ENCODE measurements around the gene ZKSCAN5. TPM values are rescaled to one million over a fixed set of nuclear protein-coding genes. Genes with fewer than 3 reads are reported as not detected.
"Not testable (repeated sequence)": the region's sequence is repeated elsewhere in the genome, so short reads cannot be mapped to it uniquely, and the experiment has no call there.

Gene ZKSCAN5
- total RNA-seq, 1 donor from 2014 or later = 20.4 TPM

DNA sequence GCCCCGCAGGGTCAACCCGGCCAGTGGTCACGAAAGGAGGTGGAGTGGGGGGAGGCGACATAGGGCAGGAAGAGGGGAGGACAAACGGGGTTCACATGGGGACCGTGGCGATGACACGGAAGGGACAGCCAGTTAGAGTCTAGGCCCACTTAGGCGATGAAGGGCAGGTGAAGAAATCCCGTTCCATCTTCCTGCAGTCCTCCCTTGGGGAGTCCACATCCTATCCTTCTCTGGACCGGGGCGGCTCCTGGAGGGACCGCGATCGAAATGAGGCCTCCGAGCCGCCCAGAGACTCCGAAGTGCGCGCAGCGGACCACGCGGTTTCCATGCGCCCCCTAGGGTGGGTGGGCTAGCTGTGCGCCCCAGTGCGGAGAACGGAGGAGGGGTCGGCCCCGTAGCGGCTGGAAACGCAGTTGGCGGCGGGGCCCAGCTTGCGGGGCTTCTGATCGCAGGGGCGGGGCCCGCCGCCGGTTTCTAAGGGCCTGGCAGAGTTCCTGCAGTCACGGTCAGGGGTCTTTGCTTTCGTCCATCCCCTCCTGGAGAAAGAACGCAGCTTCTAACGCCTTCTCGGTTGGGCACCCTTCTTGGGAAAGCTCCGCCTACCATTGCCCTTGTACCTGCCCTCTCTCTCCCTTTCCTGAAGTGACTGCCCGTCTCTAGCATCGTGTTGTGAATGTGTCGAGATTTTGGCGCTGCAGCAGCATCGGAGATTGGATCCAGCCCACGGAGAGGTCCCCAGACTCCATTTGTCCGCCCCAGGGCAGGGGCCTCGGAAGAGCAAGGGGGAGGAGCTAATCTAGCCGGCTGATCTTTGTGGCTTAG lies 75.7 kb downstream of the ZKSCAN5 start:
- no peak for FAIRE-seq
- peak in 1 of 2 donors; percentile 30 for DNase-seq (ENCODE audit: low spot score in 2 of 2)

DNA sequence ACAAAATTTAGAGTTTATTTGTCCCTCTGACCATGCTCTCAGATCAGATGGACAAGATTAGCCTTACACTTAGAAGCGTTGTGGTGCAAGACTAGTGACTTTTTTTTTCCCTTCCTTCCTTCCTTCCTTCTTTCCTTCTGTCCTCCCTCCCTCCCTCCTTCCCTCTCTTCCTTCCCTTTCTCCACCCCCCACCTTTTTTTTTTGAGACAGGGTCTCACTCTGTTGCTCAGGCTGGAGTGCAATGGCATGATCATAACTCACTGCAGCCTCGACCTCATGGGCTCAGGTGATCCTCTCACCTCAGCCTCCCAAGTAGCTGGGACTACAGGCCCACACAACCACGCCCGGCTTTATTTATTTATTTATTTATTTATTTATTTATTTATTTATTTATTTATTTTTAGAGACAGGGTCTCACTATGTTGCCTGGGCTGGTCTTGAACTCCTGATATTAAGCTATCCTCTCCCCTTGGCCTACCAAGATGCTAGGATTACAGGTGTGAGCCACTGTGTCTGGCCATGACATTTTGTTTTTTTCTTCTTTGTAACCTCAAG lies 76.4 kb downstream of the ZKSCAN5 start:
- not testable (repeated sequence) for FAIRE-seq

More for the DNA sequence above, 76.4 kb downstream of the ZKSCAN5 start:
- not testable (repeated sequence) for DNase-seq (ENCODE audit: low spot score in 2 of 2)

Other genes starting within 250 kb of the ZKSCAN5 start
- not detected for gene MYH16, start 231.8 kb upstream of the ZKSCAN5 start, total RNA-seq
- 101 TPM for gene ARPC1A, start 178.8 kb upstream of the ZKSCAN5 start, total RNA-seq
- gene ARPC1B, start 129.9 kb upstream of the ZKSCAN5 start, total RNA-seq = 15.1 TPM
- gene PDAP1, start 96.1 kb upstream of the ZKSCAN5 start, total RNA-seq = 15.1 TPM
- gene BUD31, start 95.7 kb upstream of the ZKSCAN5 start, total RNA-seq = 68.5 TPM
- gene PTCD1, start 65.9 kb upstream of the ZKSCAN5 start, total RNA-seq = 5.7 TPM
- 19.6 TPM for gene CPSF4, start 65.7 kb upstream of the ZKSCAN5 start, total RNA-seq
- 350 TPM for gene ATP5MF, start 38.5 kb upstream of the ZKSCAN5 start, total RNA-seq
- 20.8 TPM for gene ZNF789, start 31.8 kb upstream of the ZKSCAN5 start, total RNA-seq
- gene ZNF394, start 4.4 kb upstream of the ZKSCAN5 start, total RNA-seq = 43.2 TPM
- 19.6 TPM for gene FAM200A, start 47.5 kb downstream of the ZKSCAN5 start, total RNA-seq
- gene ZNF655, start 54.0 kb downstream of the ZKSCAN5 start, total RNA-seq = 59.9 TPM
- gene TMEM225B, start 93.6 kb downstream of the ZKSCAN5 start, total RNA-seq = not detected
- gene ZSCAN25, start 112.3 kb downstream of the ZKSCAN5 start, total RNA-seq = 12.2 TPM
- 1.6 TPM for gene CYP3A5, start 175.3 kb downstream of the ZKSCAN5 start, total RNA-seq
- gene CYP3A7, start 230.5 kb downstream of the ZKSCAN5 start, total RNA-seq = not detected

Data from frontal cortex (tissue), 4 donors.